Measurements from ENCODE around the gene MPRIP.

- TF ChIP-seq POLR2A (IDR thresholded peaks at IDR 0.05) (no peak), CTCF (IDR thresholded peaks at IDR 0.05) (no peak)
These were observed 24.2 kb upstream of the MPRIP start for GRCh38 chr17:17018021-17018441.

All from body of pancreas (tissue), 4 donors.